NCI-H128 (cell line): Measurements from ENCODE around the gene SLC25A25.

Source experiments
- DNase-seq: peaks from one replicate; lab custom pipeline; 2025; ENCODE audit not compliant: unreplicated experiment; lab: John Stamatoyannopoulos, UW

Gene SLC25A25

DNA sequence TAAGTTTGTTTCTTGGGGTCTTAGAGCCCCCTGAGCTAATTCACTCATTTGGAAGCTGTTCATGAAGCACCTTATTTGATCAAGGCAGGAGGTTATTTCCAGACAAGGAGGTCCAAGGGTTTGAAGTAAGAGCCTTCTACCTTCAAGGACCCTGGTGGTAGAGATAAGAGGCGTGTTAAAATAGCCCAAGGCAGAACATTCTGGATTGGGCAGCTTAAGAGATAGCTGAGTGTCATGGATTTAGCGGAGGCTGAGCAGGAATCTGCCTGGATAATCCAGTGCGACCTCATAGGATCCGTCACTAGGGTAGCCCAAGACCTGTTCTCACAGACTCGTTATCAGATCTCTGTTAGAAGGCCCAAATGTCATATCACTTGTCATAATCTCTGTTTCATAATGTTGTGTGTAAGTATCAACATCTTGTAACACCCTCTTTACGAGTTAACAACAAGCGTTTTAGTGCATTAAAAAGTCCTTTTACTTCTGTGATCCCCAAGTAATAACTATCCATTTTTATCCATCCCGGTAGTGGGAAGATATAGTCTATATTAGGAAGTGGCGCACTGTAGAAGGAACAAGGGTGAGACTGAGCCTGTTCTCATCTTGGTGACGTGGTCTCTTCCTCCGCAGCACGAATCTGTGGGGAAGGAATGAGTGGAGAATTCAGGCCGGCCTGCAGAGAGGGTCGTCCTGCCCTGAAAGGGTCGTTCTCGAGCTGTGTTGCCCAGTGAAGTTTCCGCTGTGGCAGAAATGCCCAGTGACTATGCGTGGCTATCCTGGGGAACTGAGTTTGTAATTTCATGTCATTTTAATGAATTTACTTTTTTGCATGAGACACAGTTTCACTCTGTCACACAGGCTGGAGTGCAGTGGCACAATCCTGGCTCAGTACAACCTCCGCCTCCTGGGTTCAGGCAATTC is 28.8 kb downstream of the SLC25A25 start:
- DNase-seq, result no peak

DNA sequence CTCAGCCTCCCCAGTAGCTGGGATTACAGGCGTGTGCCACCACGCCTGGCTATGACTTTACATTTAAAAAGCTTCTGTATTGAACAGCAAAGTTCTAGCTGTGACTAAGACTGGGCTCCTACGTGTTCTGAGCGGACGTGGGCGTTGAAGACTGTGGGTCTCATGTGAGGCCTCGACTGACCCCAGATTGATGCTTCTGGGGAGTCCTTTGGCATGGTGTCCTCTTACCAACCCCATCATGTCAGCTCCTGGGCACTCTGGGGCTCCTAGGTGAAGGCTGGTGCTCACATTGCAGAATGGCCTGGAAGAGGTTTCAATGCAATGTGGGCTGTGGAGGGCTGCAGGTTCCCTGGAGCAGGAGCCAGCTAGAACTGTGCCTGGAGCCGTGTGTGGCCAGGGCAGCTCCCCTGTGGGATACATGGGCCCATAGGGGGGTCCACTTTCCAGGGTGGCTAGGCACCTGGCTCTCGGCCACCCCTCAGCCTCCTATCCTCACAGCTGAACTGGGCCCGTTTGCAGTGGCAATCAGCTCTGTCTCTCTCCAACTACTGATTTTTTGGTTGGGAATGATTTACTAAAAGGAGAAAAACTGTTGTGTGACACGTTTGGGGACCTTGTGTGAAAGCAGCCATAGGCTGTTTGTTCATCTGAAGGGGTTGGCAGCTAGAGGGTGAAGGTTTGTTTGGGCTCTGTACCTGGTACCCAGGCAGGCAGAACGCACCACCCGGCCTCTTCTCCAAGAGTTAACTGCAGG is 29.7 kb downstream of the SLC25A25 start:
- no peak for DNase-seq

DNA sequence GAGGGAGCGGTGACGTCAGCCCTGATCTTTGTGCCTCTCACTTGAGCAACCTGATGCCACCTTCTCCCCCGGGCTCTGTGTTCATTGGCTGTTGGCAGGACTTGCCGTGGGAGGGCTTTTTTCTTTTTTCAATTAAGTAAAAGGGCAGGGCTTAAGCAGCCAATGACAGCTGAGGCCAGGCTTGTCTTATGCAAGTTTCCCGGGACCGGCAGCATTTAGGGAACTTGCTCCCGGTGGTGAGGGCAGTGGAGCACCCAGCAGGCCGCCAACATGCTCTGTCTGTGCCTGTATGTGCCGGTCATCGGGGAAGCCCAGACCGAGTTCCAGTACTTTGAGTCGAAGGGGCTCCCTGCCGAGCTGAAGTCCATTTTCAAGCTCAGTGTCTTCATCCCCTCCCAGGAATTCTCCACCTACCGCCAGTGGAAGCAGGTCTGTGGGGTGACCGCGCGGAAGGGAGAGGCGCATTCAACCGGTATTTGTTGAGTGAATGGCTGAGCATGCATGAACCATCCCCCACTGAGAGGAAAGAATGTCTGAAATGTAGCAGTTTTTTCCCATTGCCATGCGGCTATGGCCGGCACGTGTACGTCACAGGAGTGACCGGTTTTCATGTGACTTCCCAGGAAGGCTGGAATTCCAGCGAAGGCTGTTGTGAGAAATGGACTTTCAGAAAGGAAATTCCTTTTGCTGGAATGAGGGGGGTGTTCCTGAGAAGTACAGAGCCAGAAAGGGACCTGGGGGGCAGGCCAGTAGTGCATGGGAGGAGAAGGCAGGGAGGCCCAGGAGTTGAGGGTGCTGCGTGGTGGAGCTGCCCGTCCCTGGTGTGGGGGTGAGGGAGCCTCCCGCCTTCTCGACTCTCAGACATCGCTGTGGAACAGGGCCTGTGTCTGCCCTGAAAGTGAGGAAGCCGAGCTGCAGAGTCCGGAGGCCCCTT is 30.5 kb downstream of the SLC25A25 start:
- peak; percentile 92 for DNase-seq

DNA sequence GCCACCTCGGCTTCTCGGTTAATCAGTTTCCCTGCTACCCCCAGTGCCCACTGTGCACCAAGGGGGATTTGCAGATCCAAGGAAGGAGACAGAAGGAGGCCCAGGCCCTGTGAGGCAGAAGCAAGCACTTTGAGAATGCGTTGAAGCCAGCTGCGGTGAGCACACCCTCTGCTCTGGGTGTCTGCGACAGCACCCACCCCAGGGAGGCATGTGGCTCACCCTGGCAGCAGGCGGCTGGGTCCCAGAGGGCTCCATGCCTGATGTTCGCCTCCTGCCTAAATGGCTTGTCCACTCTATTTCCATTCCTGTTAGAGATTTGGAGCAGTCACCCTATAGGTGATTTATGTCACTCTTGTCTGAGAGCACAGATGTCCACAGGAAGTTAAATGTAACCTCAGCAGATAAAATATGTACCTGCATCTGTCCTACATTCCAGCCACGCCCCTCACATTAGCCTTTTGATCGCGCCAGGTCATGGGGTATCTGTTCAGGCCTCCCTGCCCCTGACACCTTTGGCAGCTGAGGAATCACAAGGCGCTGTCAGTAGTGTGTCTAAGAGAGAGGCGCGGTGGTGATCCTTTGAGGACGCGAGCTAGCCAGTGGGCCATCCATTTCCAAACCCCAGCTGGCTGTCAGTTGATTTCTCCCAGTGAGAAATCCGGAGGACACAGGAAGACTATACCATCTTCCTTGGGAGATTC is 31.3 kb downstream of the SLC25A25 start:
- DNase-seq, result no peak

DNA sequence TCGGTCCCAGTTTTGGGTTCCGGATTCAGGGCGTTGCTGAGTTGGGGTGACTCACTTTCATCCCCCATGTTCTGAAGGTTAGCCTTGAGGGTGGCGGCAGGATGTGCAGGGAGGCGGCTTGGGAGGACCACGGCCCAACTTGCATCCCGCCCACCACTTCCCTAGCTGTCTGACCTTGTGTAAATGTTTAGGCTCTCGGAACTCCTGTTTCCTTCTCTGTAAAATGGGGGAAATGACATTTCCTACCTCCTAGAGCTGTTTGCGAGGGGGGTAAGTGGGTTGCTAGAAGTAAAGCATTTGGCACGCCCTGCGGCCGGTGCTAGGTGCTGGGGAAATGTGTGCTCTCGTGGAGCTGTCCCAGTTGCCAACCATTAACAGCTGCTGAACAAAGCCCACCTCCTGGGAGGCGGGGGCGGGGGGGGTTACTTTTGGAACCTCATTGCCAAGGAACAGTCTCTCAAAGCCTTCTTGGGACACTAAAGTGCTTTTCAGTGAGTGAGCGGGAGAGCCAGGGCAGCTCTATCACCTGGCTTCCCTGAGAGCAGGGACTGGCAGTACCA is 32.0 kb downstream of the SLC25A25 start:
- no peak for DNase-seq

- no peak for DNase-seq
These were observed 32.5 kb downstream of the SLC25A25 start for GRCh38 chr9:128100581-128100980.

- no peak for DNase-seq
These were observed 33.2 kb downstream of the SLC25A25 start for GRCh38 chr9:128101231-128101661.

DNA sequence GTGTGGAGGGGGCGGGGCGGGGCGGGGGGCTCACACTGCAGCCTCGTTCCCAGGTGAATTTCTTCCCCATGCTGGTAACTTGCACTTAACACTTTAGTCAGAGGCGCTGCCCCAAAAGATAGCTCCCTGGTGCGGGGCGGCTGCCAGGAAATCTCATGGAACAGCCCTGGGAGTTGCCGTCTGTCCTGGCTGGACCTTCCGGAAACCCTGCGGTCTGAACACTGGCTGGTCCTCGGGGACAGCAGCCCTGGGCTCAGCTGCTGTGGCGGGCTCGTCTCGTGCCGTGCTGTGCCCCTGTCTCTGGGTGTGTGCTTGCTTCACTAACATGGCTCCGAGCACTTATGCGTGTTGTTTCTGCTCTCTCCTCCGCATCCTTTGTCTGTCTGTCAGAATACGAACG is 33.7 kb downstream of the SLC25A25 start:
- no peak for DNase-seq

DNA sequence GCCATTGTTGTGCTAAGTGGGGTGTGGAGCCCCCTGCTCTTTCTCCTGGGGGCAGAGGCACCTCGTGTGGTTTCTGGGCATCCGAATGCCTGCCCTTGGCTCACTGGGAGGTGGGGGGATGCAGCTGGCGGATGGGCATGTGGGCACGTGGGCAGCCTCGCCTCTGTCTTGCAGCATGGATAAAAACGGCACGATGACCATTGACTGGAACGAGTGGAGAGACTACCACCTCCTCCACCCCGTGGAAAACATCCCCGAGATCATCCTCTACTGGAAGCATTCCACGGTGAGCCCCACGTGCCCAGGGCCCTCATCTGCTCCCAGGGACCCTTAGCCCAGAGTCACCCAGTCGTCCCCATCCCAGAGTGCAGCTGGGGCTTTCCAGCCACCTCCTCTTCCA is 34.2 kb downstream of the SLC25A25 start:
- DNase-seq, result no peak

- no peak for DNase-seq
These were observed 35.0 kb downstream of the SLC25A25 start for GRCh38 chr9:128102861-128103588.

GRCh38 chr9:128103589-128103962 is 35.5 kb downstream of the SLC25A25 start:
- DNase-seq, result no peak

DNA sequence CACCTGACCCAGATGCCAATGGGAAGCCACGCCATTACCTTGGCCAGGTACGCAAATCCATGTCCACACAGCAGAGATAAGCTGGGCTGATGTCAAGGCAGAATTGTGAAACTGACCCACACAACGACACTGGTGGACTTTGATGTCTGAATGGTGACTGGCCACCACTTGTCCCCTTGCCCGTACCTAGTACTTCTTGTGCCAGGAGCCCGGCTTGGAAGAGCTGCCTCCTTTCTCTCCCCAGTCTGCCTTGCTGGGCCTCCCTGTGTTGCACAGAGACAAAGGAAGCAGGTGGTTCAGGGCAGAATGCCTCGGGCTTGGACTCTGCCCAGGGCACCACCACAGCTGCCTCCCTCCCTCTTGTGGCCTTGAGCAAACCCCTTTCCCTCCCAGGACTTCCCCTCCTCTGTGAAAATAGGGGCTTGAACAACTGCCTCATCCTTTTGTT is 36.2 kb downstream of the SLC25A25 start:
- no peak for DNase-seq

- no peak for DNase-seq
These were observed 37.6 kb downstream of the SLC25A25 start for GRCh38 chr9:128105538-128106175.

- DNase-seq, result no peak
These were observed 38.3 kb downstream of the SLC25A25 start for GRCh38 chr9:128106181-128106939.

GRCh38 chr9:128106940-128107467 is 39.0 kb downstream of the SLC25A25 start:
- no peak for DNase-seq

DNA sequence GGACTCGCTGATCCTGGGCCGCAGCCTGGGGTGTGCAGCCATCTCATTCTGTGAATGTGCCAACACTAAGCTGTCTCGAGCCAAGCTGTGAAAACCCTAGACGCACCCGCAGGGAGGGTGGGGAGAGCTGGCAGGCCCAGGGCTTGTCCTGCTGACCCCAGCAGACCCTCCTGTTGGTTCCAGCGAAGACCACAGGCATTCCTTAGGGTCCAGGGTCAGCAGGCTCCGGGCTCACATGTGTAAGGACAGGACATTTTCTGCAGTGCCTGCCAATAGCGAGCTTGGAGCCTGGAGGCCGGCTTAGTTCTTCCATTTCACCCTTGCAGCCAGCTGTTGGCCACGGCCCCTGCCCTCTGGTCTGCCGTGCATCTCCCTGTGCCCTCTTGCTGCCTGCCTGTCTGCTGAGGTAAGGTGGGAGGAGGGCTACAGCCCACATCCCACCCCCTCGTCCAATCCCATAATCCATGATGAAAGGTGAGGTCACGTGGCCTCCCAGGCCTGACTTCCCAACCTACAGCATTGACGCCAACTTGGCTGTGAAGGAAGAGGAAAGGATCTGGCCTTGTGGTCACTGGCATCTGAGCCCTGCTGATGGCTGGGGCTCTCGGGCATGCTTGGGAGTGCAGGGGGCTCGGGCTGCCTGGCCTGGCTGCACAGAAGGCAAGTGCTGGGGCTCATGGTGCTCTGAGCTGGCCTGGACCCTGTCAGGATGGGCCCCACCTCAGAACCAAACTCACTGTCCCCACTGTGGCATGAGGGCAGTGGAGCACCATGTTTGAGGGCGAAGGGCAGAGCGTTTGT is 39.6 kb downstream of the SLC25A25 start:
- DNase-seq, result no peak
